NCI-H1092 treated with DMSO at 0.1 percent for 48 hours (cell line): ENCODE data around the gene PRKAR1B.

ENCODE experiments used
- DNase-seq: peaks from one replicate; lab custom pipeline; 2025; lab: John Stamatoyannopoulos, UW

The PRKAR1B gene

DNA sequence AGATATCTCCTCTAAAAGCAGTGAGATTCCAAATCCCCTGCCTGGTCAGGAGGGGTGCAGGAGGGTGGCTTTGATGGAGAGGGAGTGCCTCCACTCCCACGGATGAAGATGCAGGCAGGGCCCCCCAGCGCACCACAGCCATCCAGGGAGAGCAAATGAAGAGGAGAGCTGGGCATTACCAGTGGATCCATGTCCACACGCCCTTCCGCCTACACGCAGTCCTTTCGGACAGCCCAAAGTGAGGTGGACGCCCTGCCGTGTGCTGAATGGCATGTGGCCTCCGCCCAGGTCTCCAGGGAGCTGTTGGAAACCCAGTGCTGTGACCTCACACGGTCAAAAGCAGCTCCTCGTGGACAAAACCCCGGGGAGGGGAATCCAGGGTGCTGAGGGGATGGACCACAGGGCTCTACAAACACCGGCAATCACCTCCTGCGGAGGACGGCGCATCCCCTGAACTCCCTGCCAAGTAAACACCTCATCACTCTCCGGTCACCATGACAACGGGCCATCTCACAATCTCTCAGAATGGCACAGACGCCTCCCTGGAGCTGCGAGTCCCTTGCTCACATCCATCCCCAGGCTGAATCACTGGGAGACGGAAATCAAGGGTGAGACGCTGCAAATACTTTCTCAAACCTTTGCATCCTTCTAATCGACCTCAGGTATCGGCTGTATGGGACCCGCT lies 35.6 kb downstream of the PRKAR1B start:
- DNase-seq: no peak

DNA sequence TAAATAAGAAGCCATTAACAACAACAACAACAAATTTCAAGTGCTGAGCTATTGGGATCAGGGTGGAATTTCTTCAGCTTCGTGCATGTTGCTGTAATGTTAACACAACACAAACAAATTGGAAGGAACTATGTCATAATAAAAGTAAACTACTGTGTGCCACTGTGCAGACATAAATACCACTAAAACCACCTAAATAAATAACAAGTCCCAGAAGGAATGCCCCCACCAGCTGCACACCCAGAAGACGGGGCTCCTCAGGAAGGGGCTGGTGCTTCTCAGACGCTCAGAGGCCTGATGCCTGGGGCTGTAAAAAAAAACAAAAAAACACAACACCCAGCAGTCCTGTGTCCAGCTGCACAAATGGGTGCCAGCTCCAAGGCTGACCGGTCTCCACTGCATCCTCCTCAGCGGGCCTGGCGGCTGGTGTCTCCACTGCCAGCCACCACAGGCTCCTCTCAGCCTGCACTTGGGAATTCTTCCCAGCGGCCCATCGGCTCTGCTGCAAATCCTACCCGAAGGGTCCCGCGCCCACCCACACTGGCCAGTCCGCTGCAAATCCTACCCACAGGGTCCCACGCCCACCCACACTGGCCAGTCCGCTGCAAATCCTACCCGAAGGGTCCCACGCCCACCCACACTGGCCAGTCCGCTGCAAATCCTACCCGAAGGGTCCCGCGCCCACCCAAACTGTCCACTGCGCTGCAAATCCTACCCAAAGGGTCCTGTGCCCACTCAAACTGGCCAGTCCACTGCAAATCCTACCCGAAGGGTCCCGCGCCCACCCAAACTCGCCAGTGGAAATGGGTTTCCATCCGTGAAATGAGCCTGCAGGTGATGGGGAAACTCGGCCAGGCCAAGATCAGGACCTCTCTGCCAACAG lies 36.4 kb downstream of the PRKAR1B start:
- DNase-seq: no peak

DNA sequence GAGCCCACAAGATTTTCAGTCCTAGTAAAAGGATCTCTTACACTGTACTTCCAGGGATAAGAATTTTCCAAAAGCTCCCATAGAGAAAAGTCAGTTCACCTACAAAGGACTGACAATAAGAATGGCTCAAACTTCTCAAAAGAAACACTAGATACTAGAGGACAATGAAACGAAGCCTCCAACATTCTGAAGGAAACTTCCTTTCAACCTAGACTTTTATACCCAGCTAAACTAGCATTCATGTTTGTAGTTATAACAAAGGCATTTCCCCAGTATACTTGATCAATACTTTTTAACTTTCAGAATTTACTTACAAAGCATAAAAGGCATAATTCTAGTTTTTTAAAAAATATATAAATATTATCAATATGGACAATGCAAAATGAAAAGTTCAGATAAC lies 41.5 kb downstream of the PRKAR1B start:
- no peak for DNase-seq

DNA sequence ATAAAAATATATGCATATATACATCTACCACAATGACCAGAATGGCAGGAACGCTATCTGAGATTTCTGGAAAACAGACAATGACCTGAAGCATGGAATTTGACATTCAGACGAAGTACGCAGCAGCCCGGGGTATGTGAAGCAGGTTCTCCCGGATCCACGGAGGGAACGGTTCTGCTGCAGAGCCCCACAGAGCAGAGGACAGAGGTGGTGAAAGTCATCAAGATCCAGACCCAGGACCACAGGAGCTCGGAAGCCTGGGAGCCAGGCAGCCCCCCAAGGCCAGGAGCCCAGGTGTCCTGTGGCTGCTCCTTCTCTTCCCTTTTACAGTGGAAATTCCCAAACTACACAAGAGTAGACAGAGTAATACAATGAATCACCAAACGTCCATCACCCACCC lies 42.7 kb downstream of the PRKAR1B start:
- DNase-seq: no peak

DNA sequence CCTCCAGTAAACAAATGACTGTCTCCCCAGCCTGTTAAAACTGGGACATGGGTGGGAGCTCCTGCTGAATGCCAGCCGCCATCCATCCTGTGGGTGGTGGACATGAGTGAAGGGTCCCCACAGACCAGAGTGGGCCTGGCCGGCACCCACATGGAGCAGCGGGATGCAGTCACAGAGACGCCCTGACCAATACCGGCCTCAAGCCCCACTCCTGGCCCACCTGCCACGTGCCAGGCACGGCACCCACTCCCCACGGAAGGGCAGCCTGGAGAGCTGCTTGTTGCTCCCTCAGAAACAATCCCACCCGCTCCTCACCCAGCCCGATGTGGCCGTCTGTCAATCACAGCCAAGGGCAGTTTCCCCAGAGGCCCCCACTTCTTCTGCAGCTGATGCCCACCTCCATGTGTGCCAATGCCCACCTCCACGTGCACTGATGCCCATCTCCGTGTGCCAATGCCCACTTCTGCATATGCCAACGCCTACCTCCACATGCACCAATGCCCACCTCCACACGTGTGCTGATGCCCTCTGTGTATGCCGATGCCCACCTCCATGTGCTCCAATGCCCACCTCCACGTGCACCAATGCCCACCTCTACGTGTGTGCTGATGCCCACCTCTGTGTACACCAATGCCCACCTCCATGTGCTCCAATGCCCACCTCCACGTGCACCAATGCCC lies 43.4 kb downstream of the PRKAR1B start:
- DNase-seq: no peak

DNA sequence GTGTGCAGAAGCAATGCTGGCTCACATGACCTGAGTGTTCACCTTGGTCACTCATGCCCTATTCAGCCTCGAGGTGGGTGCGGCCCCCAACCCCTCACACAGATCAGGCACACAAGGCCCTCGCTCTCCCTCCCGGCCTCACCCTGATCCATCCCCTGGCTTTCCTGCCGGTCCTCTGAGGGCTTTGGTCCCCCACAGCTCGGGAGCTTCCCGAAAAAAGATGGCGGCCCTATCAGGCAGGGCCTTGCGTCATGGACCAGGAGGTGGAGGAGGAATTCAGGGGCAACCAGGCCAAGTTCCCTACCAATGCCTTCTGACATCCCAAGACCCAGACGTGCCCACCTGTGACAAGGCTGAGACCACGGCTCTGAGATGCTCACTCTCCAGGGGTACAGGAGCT lies 44.3 kb downstream of the PRKAR1B start:
- no peak for DNase-seq

DNA sequence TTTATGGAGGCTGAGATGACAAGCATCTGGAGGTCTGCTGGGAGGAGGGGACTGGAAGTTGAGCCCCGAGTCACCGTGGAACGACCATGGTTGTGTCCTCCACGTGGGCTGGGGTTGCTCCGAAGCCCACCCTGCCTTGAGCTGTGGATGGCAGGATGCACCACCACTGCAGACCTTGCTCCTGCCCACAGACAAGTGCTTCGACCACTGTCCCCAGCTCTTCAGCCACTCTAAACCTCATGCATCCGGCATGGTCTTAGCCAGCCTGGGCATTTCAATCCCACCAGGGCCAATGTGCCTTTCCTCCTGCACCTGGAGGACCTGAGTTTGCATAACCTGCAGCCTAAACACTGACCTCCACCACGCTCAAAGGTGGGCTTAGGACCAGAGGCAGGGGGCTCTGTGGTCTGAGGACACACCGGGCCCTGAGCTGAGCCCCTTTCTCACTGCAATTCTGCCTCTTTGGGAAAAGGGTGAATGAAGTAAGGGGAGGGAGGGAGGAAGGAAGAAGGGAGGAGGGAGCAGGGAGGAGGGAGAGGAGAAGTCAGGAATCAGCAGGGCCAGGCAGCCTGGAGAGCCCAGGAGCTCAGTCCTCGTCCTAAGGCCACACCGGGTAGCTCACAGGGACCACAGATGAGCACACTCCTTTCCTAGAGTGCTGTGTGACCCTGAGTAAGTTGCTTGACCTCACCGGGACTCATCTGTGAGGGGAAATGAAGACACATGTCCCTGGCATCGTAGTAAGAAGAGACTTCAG lies 45.4 kb downstream of the PRKAR1B start:
- no peak for DNase-seq

DNA sequence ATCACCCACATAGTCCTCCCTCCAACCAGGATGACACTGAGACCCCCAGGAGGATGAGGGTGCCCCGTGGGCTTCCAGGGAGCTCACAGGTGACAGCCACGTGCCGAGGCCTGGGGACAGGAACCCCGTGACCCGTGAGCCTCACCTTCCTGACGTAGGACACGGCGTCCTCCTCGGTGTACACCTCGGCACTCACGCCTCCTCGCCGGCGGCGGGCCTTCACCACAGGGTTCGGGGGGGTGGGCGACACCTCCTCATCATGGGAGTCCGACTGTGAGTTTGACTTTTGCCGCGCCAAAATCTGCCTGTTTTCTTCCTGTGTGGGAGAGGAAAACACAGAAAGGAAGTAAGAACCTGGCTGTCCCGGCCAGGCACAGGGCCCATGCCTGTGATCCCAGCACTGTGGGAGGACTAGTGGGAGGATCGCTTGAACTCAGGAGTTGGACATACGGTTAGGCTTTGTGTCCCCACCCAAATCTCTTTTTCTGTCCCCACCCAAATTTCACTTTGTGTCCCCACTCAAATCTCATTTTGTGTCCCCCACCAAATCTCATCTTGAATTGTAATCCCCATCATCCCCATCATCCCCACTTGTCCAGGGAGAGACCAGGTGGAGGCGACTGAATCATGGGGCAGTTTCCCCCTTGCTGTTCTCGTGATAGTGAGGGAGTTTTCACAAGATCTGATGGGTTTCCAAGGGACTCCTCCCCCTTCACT lies 46.5 kb downstream of the PRKAR1B start:
- no peak for DNase-seq

DNA sequence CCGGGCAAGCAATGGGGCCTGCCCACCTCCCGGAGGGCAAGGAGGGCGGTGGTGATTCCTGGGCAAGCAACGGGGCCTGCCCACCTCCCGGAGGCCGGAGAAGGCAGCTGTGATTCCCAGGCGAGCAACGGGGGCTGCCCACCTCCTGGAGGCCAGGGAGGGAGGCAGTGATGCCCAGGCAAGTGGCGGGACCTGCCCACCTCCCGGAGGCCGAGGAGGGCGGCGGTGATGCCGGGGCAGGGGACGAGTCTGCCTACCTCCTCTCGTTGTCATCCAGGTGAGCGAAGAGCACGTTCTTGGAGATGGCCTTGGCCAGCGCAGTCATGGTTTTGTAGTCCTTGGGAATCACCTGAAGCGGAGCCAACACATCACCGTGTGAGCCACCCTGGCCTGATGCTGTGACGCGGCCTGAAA lies 50.1 kb downstream of the PRKAR1B start:
- no peak for DNase-seq

DNA sequence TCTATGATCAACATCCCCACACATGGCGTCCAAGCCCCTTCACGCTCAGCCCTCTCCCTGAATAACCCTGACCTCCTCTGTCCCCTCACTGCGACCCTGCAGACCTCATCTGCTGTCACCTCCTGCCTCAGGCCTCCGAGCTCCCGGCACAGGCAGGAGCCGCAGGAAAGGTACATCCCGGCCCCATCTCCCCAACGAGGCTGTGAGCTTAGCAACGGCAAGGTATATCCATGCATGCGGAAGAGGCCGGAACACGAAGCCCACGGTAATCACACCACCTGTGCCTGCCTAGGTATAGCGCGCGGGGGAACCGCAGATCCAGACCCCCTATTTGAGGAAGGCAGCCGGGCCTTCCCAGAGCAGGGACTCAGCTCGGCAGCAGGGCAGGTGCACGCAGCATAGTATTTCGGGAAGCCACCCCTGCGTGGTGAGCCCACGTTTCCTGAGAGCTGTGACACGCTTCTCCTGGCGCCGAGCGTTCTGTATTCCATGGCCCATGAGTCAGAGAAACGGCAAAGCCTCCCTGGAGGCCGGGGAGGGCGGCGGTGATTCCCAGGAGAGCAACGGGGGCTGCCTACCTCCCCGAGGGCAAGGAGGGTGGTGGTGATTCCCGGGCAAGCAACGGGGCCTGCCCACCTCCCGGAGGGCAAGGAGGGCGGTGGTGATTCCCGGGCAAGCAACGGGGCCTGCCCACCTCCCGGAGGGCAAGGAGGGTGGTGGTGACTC lies 50.7 kb downstream of the PRKAR1B start:
- DNase-seq: no peak

DNA sequence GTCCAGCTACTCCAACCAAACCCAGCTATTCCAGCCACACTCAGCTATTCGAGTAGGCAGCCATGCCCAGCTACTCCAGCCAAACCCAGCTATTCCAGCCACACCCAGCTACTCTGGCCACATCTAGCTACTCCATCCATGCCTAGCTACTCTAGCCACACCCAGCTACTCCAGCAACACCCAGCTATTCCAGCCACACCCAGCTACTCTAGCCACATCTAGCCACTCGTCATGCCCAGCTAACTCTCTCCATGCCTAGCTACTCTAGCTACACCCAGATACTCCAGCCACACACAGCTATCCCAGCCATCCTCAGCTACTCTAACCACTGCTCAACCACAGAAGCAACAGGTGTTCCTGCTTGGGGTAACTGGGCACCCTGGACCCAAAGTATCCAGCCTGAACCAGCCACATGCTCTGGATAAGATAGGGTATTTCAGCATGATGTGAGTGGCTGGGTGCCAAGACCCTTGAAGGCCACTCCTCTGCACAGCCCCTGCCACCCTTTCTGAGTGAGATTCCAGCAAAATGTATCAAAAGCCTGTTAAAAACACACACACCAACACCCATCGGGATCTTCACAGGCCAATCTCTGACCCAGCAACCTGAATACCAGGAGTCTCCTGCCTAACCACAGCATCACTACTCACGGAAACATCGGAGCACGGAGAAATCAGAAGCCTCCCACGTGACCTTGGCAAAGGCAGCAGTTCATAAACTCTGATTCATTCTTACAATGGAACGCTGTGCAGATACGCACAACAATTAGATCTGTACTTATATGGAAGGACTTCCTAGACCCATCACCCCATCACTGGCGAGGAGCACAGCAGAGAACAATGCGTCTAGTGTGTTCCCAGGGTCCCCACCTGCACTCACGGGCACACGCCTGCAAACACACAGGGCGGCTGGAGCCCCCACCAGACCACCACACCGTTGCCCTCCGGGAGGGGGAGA lies 52.3 kb downstream of the PRKAR1B start:
- DNase-seq: no peak

DNA sequence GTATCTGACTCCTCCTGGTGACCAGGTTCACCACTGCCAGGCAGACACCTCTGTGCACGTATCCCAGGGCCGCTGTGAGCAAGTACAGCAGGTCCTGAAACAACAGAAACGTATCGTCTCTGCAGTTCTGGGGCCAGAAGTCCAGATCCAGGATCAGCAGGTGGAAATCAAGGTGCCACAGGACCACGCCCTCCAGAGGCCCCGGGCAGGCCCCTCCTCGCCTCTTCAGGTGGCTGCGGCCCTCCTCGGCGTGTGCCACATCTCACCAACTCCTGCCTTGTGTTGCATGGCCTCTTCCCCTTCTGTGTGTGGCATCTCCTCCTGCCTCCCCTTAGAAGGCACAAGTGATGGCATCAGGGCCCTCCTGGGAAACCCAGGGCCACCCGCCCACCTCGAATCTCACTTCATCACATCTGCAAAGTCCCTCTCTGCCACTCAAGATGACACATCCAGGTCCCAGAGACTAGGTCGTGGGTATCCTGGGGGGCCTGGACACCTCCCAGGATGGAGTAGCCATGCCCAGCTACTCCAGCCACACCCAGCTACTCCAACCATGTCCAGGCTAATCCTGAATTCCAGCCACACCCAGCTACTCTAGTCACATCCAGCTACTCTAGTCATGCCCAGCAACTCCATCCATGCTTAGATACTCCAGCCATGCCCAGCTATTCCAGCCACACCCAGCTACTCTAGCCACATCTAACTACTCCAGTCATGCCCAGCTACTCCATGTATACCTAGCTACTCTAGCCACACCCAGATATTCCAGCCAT lies 53.2 kb downstream of the PRKAR1B start:
- no peak for DNase-seq

DNA sequence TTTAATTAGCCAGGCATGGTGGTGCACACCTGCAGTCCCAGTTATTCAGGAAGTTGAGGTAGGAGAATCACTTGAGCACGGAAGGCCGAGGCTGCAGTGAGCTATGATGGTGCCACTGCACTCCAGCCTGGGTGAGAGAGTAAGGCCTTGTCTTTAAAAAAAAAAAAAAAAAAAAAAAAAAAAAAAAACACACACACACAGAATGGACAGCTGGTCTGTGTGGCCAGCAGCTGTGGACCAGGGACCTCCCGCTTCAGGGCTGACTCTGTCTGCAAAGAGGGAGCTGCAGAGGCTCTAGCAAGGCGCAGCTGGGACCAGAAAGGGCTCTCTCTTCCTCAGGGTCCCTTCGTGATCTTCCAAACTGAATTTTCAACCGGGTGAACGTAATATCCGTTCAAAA lies 54.2 kb downstream of the PRKAR1B start:
- DNase-seq: no peak

DNA sequence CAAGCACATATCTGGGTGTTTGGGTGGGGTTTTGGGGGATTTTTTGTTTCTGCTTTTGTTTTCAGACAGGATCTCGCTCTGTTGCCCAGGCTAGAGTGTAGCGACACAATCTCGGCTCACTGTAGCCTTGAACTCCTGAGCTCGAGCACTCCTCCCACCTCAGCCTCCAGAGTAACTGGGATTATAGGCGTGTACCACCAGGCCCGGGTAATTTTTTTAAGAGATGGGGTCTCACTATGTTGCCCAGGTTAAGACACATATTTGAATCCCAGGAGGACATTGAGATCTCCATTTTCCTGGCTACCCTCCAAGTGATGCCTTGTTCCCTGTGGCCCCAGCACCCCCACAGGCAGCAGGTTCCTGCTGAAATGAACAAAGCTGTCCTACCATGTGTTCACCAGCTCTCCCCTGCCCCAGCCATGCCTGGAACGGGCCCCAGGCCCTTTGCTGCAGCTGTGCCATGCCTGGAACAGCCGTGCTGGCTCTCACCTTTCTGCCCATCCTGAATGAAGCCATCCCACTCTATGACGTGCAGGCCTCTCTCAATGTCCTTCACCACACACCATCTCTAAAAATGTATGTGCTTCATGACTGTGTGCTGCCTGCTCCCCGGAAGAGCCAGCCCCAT lies 55.6 kb downstream of the PRKAR1B start:
- DNase-seq: no peak

DNA sequence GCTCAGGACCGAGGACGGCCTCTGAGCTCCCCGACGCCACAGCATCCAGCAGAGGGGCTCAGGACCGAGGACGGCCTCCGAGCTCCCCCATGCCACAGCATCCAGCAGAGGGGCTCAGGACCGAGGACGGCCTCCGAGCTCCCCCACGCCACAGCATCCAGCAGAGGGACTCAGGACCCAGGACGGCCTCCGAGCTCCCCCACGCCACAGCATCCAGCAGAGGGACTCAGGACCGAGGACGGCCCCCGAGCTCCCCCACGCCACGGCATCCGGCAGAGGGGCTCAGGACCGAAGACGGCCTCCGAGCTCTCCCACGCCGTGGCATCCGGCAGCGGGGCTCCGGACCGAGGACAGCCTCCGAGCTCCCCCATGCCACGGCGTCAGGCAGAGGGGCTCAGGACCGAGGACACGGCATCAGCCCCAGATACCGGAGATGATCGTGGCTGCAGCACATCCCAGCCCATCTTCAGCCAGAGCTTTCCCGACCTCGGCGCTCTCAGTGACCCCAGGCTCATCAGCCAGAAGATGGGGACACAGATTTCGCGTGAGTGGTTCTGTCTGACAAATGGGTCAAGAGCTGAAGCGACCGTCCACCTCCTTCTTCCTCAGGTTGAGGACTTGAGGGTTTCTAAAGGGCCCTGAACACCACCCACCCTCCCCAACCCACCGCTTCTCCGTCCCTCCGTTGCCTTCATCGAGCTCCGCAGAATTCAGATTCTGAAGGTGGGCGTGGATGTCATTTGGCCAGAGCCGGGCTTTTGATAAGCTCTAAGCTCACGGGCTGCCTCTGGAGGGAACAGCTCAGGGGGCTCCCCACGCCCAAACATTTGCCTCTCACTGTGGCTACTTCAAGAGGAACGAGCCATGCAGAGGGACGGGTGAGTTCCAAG lies 56.3 kb downstream of the PRKAR1B start:
- DNase-seq: no peak

DNA sequence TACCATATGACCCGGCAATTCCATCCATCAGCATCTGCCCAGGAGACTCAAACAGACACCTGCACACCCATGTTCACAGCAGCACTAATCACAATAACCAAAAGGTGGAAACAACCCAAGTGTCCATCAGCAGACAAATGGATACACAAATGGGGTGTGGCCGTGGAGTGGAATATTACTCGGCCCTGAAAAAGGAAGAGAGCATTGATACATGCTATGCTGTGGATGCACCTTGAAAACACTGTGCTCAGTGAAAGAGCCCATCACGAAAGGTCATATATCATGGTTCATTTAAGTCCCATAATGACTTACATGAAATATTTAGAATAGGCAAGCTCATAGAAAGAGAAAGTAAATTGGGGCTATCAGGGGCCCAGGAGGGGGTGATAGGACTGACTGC lies 58.1 kb downstream of the PRKAR1B start:
- DNase-seq: no peak

DNA sequence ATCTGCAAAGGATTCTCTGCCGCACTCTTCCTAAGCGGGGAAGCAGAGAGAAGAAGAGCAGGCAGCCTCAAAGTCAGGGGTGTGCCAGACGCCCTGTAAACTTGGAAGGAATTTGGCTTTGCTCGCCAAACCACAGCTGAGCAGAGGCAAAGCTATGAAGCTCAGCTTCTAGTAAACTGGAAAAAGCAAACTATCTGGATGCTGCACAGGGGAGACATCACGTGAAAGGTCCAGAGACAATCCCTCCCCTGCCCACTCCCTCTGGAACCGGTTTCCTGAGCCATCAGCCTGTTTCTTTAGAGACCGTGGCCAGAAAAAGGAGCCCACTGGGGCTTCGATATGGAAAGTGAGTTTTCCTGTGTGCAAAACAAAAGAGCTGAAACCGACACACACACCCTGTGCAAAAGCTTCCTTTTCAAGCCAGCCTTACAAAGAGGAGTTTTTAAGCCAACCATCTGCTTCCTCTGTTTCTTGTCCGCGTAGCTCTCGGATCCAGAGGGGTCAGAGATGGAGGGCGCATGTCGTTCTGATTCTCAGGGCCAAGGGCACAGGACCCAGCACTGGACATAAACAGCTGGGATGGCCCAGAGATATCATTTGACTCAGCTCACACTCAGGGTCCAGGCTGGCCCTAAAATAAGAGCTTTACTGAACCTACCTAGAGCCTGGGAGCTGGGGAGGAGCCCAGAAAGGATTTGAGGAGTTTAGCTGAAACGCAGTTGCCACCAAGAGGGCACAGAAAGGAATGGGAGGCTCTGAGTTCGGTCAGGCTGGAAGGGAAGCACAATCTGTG lies 58.7 kb downstream of the PRKAR1B start:
- no peak for DNase-seq
